ENCODE data around the gene NUDT2.

DNA sequence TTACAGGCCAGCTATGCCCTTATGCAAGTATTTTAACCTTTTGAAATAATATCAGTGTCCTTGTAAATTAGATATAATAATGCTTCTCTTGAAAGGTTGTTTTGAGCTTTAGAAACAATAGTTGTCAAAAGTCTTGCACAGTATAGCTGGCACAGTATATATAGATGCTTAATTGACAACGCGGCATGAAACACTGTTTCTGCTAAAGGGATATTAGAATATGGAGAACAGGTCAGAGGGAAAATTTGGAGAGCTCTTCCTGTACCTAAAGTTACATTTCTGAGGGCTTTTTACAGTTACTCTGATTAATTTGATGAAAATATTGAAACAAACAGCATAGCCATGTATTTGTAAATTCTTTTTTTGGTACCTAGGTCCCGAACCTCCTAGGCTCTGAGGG is 4.5 kb downstream of the NUDT2 start:
- TF ChIP-seq, protein P1, sequence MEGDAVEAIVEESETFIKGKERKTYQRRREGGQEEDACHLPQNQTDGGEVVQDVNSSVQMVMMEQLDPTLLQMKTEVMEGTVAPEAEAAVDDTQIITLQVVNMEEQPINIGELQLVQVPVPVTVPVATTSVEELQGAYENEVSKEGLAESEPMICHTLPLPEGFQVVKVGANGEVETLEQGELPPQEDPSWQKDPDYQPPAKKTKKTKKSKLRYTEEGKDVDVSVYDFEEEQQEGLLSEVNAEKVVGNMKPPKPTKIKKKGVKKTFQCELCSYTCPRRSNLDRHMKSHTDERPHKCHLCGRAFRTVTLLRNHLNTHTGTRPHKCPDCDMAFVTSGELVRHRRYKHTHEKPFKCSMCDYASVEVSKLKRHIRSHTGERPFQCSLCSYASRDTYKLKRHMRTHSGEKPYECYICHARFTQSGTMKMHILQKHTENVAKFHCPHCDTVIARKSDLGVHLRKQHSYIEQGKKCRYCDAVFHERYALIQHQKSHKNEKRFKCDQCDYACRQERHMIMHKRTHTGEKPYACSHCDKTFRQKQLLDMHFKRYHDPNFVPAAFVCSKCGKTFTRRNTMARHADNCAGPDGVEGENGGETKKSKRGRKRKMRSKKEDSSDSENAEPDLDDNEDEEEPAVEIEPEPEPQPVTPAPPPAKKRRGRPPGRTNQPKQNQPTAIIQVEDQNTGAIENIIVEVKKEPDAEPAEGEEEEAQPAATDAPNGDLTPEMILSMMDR (conservative IDR thresholded peaks at IDR 0.05 in 1 of 2, IDR thresholded peaks at IDR 0.05 in 1 of 2; ENCODE audit: low read depth in 1 of 2, low read length in 2 of 2) = no peak
- no peak for TF ChIP-seq EZH2 (IDR thresholded peaks at IDR 0.05; ENCODE audit: low read length, missing control alignments)

All from fibroblast of lung (primary cell).